ENCODE data around the gene LDHD.

- TF ChIP-seq YY1 (IDR thresholded peaks at IDR 0.05; ENCODE audit: insufficient read depth, insufficient read length): no peak
- TF ChIP-seq SUZ12 (IDR thresholded peaks at IDR 0.05; ENCODE audit: extremely low read depth, insufficient read depth, insufficient read length): no peak
These were observed 14.0 kb downstream of the LDHD start for GRCh38 chr16:75102595-75102994.

Measured in NT2/D1 (cell line).